Fibroblast of gingiva (primary cell): Measurements from ENCODE around the gene PLCH1.

Source experiments
- DNase-seq: peaks from one replicate; pipeline ENCODE4 v3.0.0-alpha.2; 2011; ENCODE audit warnings: low read depth

PLCH1 gene

DNA sequence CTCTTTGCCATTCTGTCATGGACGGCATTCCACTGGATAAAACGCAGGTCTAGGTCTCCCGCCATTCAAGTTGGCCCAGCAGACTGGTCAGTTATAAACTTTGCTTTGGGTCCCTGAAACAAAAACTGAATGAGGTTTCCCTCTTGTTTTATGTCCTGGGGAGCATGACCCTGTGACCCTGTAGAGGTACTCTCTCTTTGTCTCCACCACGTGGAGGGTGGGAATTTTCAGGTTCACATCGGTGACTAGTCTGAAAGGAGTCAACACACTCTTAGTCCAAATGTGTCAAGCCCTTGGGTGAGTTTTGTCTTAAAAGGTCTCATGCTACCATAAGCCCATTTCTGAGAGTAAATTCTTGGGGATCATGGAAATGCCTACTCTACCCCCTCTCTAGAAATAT lies 139.9 kb downstream of the PLCH1 start:
- no peak for DNase-seq

GRCh38 chr3:155604126-155604525 lies 140.7 kb downstream of the PLCH1 start:
- no peak for DNase-seq

DNA sequence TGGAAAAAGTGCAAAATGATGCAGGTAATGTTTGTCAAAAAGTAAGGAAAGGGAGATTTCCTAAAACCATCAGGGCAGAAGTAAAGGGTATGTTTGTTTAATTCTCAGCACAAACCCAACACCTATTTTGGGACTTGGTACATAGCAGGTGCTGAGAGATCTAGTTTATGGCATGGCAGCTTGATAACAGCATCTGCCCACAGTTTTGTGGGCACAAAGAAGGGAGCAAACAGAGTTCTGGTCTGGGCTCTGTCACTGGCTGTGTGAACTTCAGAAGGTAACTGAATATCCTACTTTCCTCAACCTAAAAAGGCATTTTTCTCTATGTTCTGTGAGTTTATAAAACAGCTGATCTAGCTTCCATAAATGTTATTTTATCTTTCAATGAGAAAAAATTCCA lies 141.6 kb downstream of the PLCH1 start:
- no peak for DNase-seq

DNA sequence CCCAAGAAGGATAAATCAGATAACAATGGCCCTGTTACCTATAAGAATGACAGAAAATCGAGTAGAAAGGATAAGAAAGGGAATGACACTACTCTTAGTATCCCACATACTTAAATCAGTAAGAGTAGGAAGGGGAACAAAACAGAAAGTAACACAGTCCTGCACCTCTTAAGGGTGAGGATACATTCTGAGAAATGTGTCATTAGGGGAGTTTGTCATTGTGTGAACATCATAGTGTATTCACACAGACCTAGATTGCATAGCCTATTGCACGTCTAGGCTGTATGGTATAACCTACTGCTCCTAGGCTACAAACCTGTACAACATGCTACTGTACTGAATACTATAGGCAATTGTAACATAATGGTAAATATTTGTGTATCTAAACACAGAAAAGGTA lies 142.6 kb downstream of the PLCH1 start:
- DNase-seq: no peak

DNA sequence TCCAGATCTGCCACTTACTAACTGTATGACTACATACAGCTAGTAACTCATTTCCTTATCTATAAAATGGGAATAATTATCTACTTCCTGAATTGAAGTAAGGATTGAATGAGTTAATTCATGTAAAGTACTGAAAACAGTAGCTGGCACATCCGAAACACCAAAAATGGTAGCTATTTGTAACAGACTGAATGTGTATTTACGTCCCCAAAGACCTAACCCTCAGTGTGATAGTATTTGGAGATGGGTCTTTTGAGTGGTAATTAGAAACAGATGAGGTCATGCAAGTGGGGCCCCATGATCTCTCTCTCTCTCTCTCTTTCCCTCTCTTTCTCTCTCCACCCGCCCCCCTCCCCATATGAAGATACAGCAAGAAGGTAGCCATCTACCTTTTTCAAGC lies 146.2 kb downstream of the PLCH1 start:
- DNase-seq: no peak

- DNase-seq: no peak
Observed at GRCh38 chr3:155596615-155597014, 148.3 kb downstream of the PLCH1 start.

GRCh38 chr3:155595371-155595770 lies 149.5 kb downstream of the PLCH1 start:
- DNase-seq: no peak

DNA sequence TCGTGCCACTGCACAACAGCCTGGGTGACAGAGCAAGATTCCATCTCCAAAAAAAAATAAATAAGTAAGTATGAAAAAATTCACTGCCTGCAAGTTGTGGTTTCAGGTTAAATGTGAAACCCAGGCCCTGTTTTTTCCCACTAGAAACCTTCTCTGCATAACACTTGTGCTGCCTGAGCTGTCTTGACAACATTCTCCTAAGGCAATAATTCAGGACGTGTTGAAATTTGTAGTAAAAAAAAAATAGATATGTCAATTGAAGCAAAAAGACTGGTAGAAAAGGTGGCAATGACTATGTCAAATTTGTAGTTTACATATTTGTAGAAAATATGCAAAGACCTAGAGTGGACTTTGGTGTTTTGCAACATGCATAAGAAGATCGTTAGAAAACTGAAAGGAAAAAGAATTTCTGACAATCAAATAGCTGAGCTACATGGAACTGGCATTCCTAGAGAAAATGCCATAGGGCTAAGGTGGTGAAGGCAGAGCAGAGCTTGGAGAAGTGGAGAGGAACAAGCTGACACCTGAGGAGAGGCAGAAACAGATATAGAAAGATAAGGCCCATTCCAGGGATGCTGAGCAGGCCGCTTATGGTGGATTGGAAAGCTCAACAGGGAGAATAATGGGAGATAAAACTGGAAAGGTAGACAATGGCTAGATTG lies 150.2 kb downstream of the PLCH1 start:
- DNase-seq: no peak

- no peak for DNase-seq
Observed at GRCh38 chr3:155587581-155587980, 157.3 kb downstream of the PLCH1 start.

GRCh38 chr3:155585384-155585783 lies 159.5 kb downstream of the PLCH1 start:
- no peak for DNase-seq

GRCh38 chr3:155581579-155581978 lies 163.3 kb downstream of the PLCH1 start:
- no peak for DNase-seq

DNA sequence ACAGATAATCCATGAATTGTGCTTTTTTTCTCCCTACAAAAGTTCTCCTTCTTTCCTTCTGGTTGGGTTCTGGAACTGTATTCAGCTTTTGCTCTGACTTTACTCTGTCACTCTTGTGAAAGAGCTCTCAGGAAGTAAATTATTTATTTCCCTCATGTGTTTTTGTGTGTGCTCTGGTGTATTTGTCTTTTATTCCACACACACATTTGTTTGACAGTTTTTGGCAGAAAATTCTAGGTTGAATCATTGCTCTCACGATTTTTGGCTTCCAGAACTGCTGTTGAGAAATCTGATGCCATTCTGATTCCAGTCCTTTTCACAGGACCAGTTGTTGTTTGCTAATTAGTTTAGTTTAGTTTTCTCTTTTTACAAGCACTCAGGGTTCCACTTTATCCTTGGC lies 172.8 kb downstream of the PLCH1 start:
- peak; percentile 89 for DNase-seq

GRCh38 chr3:155568295-155568694 lies 176.6 kb downstream of the PLCH1 start:
- DNase-seq: no peak

GRCh38 chr3:155560594-155560993 lies 184.3 kb downstream of the PLCH1 start:
- DNase-seq: no peak

- no peak for DNase-seq
Observed at GRCh38 chr3:155560135-155560534, 184.7 kb downstream of the PLCH1 start.

DNA sequence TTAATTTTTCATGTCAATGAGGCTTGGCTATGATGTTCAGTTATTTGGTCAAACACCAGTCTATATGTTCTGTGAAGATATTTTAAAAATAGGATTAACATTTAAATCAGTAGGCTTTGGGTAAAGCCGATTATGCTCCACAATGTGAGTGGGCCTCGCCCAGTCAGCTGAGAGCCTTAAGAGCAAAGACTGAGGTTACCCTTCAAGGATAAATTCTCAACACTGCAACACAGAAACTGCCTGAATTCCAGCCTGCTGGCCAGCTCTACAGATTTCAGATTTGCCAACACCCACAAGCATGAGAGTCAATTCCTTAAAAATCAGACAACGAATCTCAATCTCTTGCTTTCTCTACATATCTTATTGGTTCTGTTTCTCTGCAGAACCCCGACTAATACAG lies 188.3 kb downstream of the PLCH1 start:
- DNase-seq: peak; percentile 17

DNA sequence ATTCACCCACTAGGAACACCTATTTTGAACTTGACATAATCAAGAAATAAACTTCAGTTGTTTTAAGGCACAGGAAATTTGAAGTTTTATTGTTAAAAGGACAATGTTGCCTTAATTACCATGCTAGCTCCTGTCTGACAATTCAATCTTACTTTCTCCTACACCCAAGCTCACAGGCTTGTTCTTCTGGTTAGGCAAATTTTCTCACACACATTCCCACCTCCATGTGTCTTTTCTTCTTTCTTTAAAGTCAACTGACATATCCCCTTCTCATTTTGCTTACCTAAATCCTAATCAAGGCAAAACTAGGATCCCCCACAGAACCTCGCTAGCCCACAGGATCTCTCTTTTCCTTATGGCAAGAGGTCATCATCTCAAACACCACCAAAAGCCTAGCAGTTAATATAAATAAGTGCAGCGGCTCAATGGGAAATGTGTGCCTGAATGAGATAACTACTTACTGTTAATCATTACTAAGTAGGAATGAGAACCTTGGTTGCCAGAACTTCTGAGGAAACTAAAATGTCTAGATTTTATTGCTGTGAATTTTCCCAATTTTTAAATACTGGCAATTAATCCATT lies 189.3 kb downstream of the PLCH1 start:
- DNase-seq: no peak

DNA sequence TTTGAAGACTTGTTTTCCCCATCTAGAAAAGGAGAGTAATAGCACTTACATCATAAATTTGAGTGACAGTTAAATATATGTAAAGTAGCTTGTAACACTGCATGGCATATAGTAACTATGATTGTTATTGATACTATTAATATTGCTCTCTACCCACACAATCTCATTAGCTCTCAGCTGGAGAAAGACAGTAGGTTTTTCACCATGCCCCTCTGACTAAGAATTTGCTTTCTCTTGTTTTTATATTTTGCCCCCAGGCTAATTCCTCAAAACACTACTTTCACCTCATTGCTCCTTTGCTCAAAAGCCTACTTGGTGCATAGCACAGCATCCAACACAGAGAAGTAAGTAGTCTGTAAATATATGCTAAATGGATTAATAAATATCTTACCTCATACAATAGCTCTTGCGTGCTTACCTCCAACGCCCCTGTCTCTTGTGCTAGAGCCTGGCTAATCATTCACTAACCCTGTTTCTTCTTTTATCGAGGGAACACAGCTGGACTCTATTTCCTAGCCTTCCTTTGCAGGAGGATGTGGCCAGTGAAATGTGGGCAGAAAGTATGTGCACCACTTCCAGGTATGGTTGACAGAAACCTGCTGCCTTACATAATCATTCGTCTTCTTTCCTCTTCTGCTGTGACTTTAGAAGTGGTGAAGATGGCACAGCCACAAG lies 190.0 kb downstream of the PLCH1 start:
- DNase-seq: no peak

DNA sequence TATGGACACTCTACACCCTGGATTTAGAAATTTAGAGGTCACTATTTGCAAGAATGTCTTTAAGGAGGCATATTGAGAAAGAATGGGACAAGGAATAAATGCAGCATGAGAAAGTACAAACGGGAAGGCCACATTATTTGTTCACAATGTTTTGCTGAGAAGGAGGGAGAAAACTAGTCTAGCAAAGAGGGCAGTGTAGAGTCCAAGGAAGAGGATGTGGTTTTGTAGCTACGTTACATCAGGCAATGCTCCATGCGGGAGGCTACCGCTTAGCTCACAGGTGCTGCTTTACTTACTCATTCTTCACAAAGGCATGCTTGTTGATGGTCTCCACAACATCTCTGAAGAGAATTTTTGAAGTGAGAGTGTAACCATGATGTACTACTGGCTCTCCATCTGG lies 191.1 kb downstream of the PLCH1 start:
- DNase-seq: no peak

- no peak for DNase-seq
Observed at GRCh38 chr3:155553326-155553725, 191.5 kb downstream of the PLCH1 start.

GRCh38 chr3:155550391-155550790 lies 194.5 kb downstream of the PLCH1 start:
- DNase-seq: no peak

DNA sequence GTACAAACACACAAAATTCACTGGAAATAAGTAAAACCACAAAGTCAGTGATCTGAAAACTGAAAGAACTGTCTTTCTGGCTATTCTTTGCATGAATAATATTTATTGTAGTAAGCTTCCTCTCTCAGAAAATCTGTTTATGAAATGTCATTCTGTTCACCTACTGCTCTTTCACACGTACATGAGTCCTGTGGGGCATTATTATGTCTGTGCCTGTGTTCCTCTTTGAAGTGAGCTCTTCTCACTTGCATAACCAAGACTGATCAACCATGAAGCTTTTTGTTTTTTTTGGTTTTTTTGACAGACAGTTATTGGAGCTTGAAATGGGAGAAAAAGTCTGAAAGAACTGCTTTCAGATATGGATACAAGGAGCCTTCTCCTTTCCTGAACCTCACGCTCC lies 195.8 kb downstream of the PLCH1 start:
- no peak for DNase-seq

DNA sequence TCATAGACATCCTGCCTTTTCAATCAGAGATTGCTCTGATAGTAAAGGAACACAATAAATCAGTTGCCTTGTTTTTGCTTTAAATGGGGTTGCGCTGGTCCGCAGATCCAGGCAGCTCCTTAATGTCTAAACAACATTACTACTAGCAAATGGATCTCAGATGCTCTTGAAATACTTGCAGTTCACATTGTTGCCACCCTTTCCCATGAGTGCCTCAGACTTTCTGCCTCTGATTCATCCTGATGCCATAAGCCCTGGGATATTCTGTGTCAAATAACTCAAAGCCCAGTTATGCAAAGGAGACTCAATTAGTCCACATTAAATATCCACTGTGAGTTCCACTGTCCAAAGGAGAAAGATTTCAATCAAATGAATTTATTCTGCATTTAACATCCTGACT lies 196.7 kb downstream of the PLCH1 start:
- DNase-seq: peak; percentile 70

GRCh38 chr3:155535098-155535497 lies 209.8 kb downstream of the PLCH1 start:
- DNase-seq: no peak
